ENCODE results near the gene ATRN. TPM values are rescaled to one million over a fixed set of nuclear protein-coding genes. Genes with fewer than 3 reads are reported as not detected.

Gene ATRN
- total and polyA plus RNA-seq, 2 of the 8 experiments (the other 6 are each of a cell fraction or from before 2014, with no cell fraction given): 12.0 to 17.4 TPM

DNA sequence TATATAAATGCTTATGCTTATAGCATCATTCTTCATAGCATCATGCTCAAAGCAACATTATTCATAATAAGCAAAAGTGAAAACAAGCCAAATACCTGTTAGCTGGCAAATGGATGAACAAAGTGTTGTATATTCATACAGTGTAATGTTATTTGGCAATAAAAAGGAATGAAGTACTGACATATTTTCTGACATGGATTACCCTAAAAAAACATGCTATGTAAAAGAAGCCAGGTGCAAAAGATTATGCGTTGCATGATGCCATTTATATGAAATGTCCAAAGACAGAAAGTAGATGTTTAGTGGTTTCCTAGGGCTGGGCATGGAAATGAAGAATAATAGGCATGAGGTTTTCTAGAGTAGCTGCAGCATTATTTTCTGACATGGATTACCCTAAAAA lies 115.3 kb downstream of the ATRN start:
- H3K14ac ChIP-seq (ENCODE audit: insufficient read length): no peak overlapping the region
- POLR2A ChIA-PET (ENCODE audit: partially characterized antibody): no interaction called here
- no peak for FAIRE-seq

More for the DNA sequence above, 115.3 kb downstream of the ATRN start:
- no peak for DNase-seq (ENCODE audit: low read depth in 1 of 2, low spot score in 2 of 2)
- no peaks in the 10 kb centered on the region for H3K23me2 ChIP-seq (ENCODE audit: low read depth, low read length)
- H2AK5ac ChIP-seq (ENCODE audit: low read depth, low read length): no peak overlapping the region
- H3K79me1 ChIP-seq (ENCODE audit: low read depth, low read length): no peaks in the 10 kb centered on the region
- H2BK120ac ChIP-seq (replicated peaks; ENCODE audit: low read depth, low read length): no peak overlapping the region
- H4K91ac ChIP-seq (replicated peaks; ENCODE audit: insufficient read length, low read length): no peak overlapping the region
- H3K18ac ChIP-seq (ENCODE audit: extremely low read depth, low read length): no peak overlapping the region
- no peaks in the 10 kb centered on the region for H3K79me2 ChIP-seq (ENCODE audit: control insufficient read depth in 1 of 2, insufficient read depth in 2 of 2, low read length in 2 of 2)
- H3K27me3 ChIP-seq (replicated peaks in 1 of 4; ENCODE audit: control insufficient read depth in 3 of 4, extremely low read depth in 1 of 4, insufficient read depth in 3 of 4, low read length in 3 of 4): no peaks in the 10 kb centered on the region
- no peak overlapping the region for H3K27ac ChIP-seq (ENCODE audit: low read depth, low read length)
- no peak overlapping the region for H2BK5ac ChIP-seq (ENCODE audit: low read depth, low read length)
- no peak overlapping the region for H3K4ac ChIP-seq (replicated peaks; ENCODE audit: insufficient read length, low read depth, low read length)
- H2AFZ ChIP-seq (ENCODE audit: low read length): no peak overlapping the region
- CTCF ChIA-PET (ENCODE audit: partially characterized antibody): no interaction called here
- no peaks in the 10 kb centered on the region for H4K20me1 ChIP-seq (replicated peaks in 1 of 2; ENCODE audit: control insufficient read depth in 1 of 2, insufficient read depth in 2 of 2, low read length in 2 of 2)
- no peak overlapping the region for H4K5ac ChIP-seq (ENCODE audit: insufficient read length, low read depth, low read length)
- no peak overlapping the region for H3K9ac ChIP-seq (replicated peaks in 1 of 4; ENCODE audit: extremely low read depth in 1 of 4, low read depth in 3 of 4, low read length in 3 of 4)
- no peak overlapping the region for H3K56ac ChIP-seq (replicated peaks; ENCODE audit: insufficient read length, low read depth, low read length)
- no peak overlapping the region for H2BK20ac ChIP-seq (ENCODE audit: low read length)
- no peaks in the 10 kb centered on the region for H3K4me1 ChIP-seq (replicated peaks in 1 of 4; ENCODE audit: control insufficient read depth in 3 of 4, insufficient read depth in 4 of 4, low read length in 3 of 4)
- H2BK15ac ChIP-seq (ENCODE audit: low read length): no peak overlapping the region
- H4K8ac ChIP-seq (ENCODE audit: extremely low read depth, insufficient read depth, low read length): no peak overlapping the region
- H3K4me2 ChIP-seq (ENCODE audit: insufficient read depth in 1 of 2, low read depth in 2 of 2, low read length in 2 of 2): no peak overlapping the region
- no peak overlapping the region for H3K23ac ChIP-seq (ENCODE audit: insufficient read length)
- H3K4me3 ChIP-seq (ENCODE audit: extremely low read depth in 1 of 4, insufficient read depth in 2 of 4, low read depth in 3 of 4, low read length in 4 of 4): no peak overlapping the region
- 80% methylated on average over 1 of the region's 1 CpG; no CpG with 5 or more reads in 1 of the 2 experiments for WGBS, 2 experiments (ENCODE audit: extremely low coverage in 1 of 2, insufficient coverage in 1 of 2, insufficient read length in 1 of 2, insufficient replicate concordance in 2 of 2, low coverage in 1 of 2, low lambda C conversion rate in 2 of 2, missing lambda C conversion rate in 1 of 2)
- no peak for TF ChIP-seq EGR1 (IDR thresholded peaks at IDR 0.05; ENCODE audit: borderline replicate concordance, low read depth, low read length)
- TF ChIP-seq SP4 (IDR thresholded peaks at IDR 0.05; ENCODE audit: low read length): no peak
- H3K36me3 ChIP-seq (ENCODE audit: control insufficient read depth in 2 of 4, insufficient read depth in 4 of 4, low read length in 3 of 4): peaks cover 0 to 8% (median 2%) of the 10 kb centered on the region in 4 experiments; a peak in 4 of 8 replicates
- H2BK12ac ChIP-seq (ENCODE audit: low read depth, low read length): no peak overlapping the region
- H3K9me3 ChIP-seq (ENCODE audit: insufficient read depth in 2 of 2, low read depth in 1 of 2, low read length in 1 of 2): 0 out of 4 replicates have a peak, but pooled peaks cover 2 to 3% of the 10 kb centered on the region in 2 experiments

Measured in H1 (cell line).